Peyer's patch (tissue), 4 donors: Measurements from ENCODE around the gene MRPL24. TPM values are rescaled to one million over a fixed set of nuclear protein-coding genes. Genes with fewer than 3 reads are reported as not detected.
A peak's percentile ranks its signal among the peaks of the same experiment; 100 is the strongest.

ENCODE experiments used
- DNase-seq, 3 donors: peaks; one replicate each; pipeline ENCODE4 v3.0.0-alpha.2; 2017 to 2019
- H3K27ac ChIP-seq, 4 donors: fragments of 200-600 bp; sonication (generic); one replicate each; pipeline ENCODE4 v1.5.1; 2016 to 2019
- H3K27me3 ChIP-seq, 2 donors: fragments of 200-600 bp; sonication (generic); one replicate each; pipeline ENCODE4 v1.5.1; 2019
- H3K36me3 ChIP-seq, 3 donors: fragments of 200-600 bp; sonication (generic); one replicate each; pipeline ENCODE4 v1.5.1; 2016 to 2019
- H3K4me1 ChIP-seq, 4 donors: fragments of 200-600 bp; sonication (generic); one replicate each; pipeline ENCODE4 v1.5.1; 2016 to 2019
- H3K4me3 ChIP-seq, 4 donors: fragments of 200-600 bp; sonication (generic); 1 replicate in 3 of 4; 2 replicates in 1 of 4; pipeline ENCODE4 v1.5.1; 2016 to 2019; ENCODE audit warnings: mild to moderate bottlenecking in 1 of 4
- H3K9me3 ChIP-seq, 4 donors: fragments of 200-600 bp; sonication (generic); one replicate each; pipeline ENCODE4 v1.5.1; 2016 to 2019; ENCODE audit warnings: mild to moderate bottlenecking in 1 of 4
- POLR2A ChIP-seq, 2 donors: fragments of 450-650 bp; IDR thresholded peaks; one replicate each; pipeline ENCODE4 v1.5.1; 2017; ENCODE audit warnings: antibody characterized with exemption in 2 of 2, mild to moderate bottlenecking in 2 of 2, moderate library complexity in 2 of 2
- total RNA-seq, 4 donors: library from RNA; depleted of rRNA; stranded (reverse); fragments of >200 nt; gene quantifications; one replicate each; pipeline ENCODE4 v1.1.0, GENCODE V29; 2016
- TF ChIP-seq, protein P1 (sequence below), 6 experiments: fragments of 450-650 bp in 4 of 6; fragments of 200-600 bp in 2 of 6; sonication (generic) in 1 of 6; IDR thresholded peaks; one replicate each; pipeline ENCODE4 v1.5.1; 2017 to 2019; ENCODE audit warnings: antibody characterized with exemption in 6 of 6, mild to moderate bottlenecking in 3 of 6, moderate library complexity in 1 of 6

MRPL24 gene
- total RNA-seq, 4 donors from 2014 or later: 15.7 to 35.8 (median 22.0) TPM

DNA sequence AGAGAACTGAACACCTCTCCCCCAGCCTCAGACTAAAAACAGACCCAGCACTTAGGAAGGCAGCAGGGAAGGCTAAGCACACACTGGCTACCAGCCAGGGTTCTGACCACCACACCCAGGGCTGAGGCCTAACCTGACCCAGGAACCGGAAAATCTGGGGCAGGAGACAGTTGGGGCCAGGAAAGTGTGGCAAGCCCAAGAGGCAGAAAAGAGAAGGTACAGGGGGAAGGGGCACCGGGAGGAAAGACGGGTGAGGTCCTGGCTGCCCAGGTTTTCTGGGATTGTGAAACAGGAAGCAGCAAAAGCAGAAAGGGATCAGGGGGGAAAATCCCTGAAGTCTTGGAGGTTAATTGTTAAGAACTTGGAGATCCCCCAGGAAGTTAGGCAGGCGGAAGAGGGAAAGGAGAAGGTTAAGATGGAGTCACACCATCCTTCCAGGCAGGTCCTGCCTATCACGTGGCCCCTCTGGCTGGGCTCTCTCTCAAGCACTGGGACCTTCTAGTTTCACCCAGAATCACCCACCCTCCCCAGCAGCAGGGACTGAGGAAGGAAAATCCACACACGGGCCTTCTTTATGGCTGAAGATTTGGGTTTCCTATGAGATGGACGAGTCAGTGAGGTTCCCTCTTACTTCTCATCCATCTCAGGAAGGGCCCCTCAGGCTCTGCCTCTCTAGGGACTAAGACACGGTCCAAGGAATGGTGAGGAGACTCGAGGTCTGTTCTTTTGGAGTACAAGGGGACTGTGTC lies 8.0 kb upstream of the MRPL24 start:
- no peaks in the 10 kb centered on the region for H3K9me3 ChIP-seq
- DNase-seq: peak; percentile 26 to 78 (median 74)
- TF ChIP-seq POLR2A (IDR thresholded peaks at IDR 0.05): peak in 1 of 2 donors; percentile 45
- TF ChIP-seq, protein P1, sequence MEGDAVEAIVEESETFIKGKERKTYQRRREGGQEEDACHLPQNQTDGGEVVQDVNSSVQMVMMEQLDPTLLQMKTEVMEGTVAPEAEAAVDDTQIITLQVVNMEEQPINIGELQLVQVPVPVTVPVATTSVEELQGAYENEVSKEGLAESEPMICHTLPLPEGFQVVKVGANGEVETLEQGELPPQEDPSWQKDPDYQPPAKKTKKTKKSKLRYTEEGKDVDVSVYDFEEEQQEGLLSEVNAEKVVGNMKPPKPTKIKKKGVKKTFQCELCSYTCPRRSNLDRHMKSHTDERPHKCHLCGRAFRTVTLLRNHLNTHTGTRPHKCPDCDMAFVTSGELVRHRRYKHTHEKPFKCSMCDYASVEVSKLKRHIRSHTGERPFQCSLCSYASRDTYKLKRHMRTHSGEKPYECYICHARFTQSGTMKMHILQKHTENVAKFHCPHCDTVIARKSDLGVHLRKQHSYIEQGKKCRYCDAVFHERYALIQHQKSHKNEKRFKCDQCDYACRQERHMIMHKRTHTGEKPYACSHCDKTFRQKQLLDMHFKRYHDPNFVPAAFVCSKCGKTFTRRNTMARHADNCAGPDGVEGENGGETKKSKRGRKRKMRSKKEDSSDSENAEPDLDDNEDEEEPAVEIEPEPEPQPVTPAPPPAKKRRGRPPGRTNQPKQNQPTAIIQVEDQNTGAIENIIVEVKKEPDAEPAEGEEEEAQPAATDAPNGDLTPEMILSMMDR (IDR thresholded peaks at IDR 0.05): peak in 1 of 6 experiments; percentile 21
- H3K27me3 ChIP-seq: no peaks in the 10 kb centered on the region
- peaks cover 0 to 52% (median 33%) of the 10 kb centered on the region in 4 donors for H3K4me1 ChIP-seq
- peak overlapping the region; percentile 87 to 99 (median 96) for H3K27ac ChIP-seq
- peak overlapping the region; percentile 11 to 97 (median 85) for H3K4me3 ChIP-seq
- H3K36me3 ChIP-seq: peaks cover 0 to 14% (median 0%) of the 10 kb centered on the region in 3 donors

DNA sequence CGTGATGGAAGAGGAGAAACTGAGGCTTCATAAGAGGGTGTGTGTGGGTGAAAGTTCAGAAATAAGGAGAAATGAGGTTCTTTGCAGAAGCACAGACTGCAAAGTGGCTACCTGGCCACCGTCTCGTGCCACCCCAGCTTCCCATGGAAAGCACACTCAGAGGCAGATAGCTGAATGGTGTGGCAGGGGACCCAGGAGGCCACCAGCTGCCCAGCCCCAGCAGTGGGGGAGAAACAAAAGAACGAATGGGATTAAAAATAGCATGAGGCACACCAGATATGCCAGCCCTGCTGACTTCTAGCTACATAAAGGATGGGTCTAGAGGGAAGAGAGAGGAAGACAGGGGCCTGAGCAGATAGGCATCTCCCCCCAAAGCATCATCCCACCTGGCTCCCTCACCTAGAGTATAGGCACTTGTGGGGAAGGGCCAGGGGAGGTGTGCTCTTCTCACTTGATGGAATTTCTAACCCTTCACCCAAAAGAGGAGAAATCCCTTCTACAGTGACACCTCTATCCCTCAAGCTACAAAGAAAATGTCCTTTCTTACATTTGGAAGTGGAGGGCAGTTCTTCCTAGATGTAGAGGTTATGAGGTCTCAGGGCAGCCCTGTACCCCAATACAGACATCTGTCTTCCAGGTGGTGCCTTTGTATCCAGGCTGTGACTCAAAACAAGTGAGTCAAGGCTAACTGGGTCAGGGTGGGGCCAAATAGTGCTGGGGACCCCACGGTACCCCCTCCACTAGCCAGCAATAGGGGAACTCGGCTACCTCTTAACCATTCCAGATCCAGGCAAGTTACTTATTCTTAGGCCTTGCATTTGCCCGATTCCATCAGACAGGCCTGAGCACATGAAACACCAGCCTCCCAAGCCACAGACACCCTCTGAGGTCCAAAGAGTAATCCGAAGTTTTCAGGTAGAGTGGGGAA lies 7.1 kb upstream of the MRPL24 start:
- TF ChIP-seq POLR2A (IDR thresholded peaks at IDR 0.05): peak in 1 of 2 donors; percentile 4
- TF ChIP-seq, protein P1 (IDR thresholded peaks at IDR 0.05): no peak
- Histone ChIP-seq H3K4me3 (peak overlapping the region; percentile 23 to 97 (median 66)), H3K4me1 (peaks cover 0 to 48% (median 33%) of the 10 kb centered on the region in 4 donors), H3K27me3 (no peaks in the 10 kb centered on the region), H3K36me3 (peaks cover 0 to 22% (median 0%) of the 10 kb centered on the region in 3 donors), H3K27ac (peak overlapping the region; percentile 87 to 99 (median 96)), H3K9me3 (no peaks in the 10 kb centered on the region)
- no peak for DNase-seq

DNA sequence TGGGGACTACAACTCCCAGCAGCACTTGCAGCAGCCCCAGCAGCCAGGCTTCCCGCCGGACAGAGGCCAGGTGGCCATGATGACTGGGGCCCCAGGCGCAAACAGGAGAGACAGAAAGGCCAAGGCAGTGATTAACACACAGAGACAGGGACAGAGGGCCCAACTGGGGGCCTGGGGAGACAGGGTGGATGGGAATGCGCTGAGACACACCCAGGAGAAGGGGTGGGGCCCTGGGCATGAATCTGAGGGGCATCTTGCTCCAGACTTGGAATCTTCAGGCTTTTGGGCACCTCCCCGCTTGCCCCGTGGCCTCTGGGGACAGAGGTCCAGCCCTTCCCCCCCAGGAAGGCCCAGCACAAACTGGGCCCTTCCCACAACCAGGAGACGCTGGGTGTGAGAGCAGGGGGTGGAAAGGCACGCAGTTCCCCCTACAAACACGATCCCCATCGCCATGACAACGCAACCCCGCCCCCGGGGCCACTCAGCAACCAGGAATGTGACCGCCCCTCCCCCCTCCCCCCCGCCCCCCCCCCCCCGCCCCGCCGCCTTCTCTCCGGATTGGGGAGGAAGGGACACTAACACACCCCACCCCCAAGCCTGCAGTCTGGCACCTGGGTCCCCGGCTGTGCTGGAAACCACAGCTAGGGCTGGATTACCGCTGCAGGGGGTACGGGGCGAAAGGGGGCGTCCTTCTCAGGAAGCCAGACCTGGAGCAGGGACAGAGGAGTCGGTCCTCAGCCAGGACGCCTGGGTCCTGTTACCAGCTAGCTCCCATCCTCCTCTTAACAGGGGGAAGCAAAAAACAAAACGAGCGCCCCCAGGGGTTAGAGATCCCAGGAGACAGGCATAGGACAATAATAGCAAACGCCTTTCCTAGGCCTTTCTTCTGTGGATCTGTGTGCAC lies 6.1 kb upstream of the MRPL24 start:
- Histone ChIP-seq H3K9me3 (no peaks in the 10 kb centered on the region), H3K4me3 (peak overlapping the region; percentile 23 to 97 (median 66)), H3K36me3 (peaks cover 0 to 32% (median 0%) of the 10 kb centered on the region in 3 donors), H3K27ac (peak overlapping the region; percentile 87 to 99 (median 96)), H3K4me1 (peaks cover 0 to 41% (median 33%) of the 10 kb centered on the region in 4 donors), H3K27me3 (no peaks in the 10 kb centered on the region)
- peak; percentile 74 to 95 (median 94) for DNase-seq
- TF ChIP-seq, protein P1 (IDR thresholded peaks at IDR 0.05): peak in 3 of 6 experiments; percentile 2 to 28 (median 13)
- peak; percentile 8 to 59 for TF ChIP-seq POLR2A (IDR thresholded peaks at IDR 0.05)

DNA sequence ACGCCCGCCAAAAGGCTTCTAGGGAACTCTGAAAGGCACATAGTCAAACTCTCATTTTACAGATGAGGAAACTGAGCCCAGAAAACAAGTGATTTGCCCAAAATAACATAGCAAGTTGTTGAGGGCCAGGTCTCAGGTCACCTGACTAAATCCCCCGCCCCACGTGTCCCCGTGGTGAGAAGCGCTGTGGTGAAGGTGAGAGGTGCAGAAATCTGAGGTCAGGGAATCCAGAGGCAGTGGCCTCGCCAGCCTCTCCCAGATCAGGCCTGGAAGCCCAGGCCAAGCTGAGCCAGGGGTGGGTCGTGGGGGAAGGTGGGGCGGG lies 5.5 kb upstream of the MRPL24 start:
- TF ChIP-seq, protein P1 (IDR thresholded peaks at IDR 0.05): no peak
- DNase-seq: no peak

More for the DNA sequence above, 5.5 kb upstream of the MRPL24 start:
- H3K27me3 ChIP-seq: no peaks in the 10 kb centered on the region
- H3K36me3 ChIP-seq: peaks cover 0 to 32% (median 0%) of the 10 kb centered on the region in 3 donors
- peak overlapping the region; percentile 87 to 99 (median 96) for H3K27ac ChIP-seq
- no peaks in the 10 kb centered on the region for H3K9me3 ChIP-seq
- peaks cover 0 to 41% (median 33%) of the 10 kb centered on the region in 4 donors for H3K4me1 ChIP-seq
- H3K4me3 ChIP-seq: peak overlapping the region; percentile 23 to 97 (median 66)
